HG03457 (cell line): Measurements from ENCODE around the gene PIF1.
"Not testable (repeated sequence)": the region's sequence is repeated elsewhere in the genome, so short reads cannot be mapped to it uniquely, and the experiment has no call there.

Source experiments
- ATAC-seq: cut with Tn5 transposase; IDR thresholded peaks from one replicate; pipeline ENCODE4 v1.9.1; 2021; ENCODE audit warnings: moderate number of reproducible peaks; ENCODE audit not compliant: unreplicated experiment

The PIF1 gene

GRCh38 chr15:64813075-64813474 is 12.4 kb downstream of the PIF1 start:
- no peak for ATAC-seq

DNA sequence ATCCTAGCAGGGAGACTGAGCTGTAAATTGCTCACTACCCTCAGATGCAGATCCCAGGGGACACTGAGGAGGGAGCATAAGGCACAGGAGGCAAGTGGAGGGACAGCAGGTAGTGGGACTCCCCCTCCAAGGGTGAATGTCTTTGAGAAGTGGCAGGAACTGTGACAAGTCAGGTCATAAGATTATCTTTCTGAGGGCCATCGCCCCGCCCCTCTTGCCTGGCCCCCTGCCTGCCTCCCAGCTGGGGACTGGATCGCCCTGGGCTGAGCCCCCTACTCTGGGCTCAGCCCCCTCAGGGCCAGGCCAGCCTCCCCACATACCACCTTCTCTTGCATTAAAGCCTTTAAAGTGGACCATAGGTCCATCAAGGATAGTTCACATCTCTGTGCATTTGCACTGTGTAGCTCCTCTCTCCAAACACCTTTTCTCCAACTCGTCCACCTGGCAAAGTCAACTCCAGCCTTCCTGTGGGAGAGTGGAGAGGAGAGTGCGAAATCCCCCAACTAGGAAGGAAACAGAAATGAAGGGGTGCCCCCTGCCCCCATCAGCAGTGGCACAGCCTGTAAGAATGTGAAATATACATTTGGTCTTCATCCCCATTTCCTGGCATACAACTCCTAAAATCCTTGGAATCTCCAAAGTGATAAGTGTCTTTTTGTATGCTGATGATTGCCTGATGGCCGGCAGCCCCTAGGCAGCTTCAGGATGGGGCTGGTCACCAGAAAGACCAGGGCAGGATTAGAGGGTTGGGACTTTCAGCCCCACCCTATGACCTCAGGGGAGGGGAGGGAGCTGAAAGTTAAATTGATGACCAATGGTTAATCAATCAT is 14.7 kb downstream of the PIF1 start:
- ATAC-seq: no peak

DNA sequence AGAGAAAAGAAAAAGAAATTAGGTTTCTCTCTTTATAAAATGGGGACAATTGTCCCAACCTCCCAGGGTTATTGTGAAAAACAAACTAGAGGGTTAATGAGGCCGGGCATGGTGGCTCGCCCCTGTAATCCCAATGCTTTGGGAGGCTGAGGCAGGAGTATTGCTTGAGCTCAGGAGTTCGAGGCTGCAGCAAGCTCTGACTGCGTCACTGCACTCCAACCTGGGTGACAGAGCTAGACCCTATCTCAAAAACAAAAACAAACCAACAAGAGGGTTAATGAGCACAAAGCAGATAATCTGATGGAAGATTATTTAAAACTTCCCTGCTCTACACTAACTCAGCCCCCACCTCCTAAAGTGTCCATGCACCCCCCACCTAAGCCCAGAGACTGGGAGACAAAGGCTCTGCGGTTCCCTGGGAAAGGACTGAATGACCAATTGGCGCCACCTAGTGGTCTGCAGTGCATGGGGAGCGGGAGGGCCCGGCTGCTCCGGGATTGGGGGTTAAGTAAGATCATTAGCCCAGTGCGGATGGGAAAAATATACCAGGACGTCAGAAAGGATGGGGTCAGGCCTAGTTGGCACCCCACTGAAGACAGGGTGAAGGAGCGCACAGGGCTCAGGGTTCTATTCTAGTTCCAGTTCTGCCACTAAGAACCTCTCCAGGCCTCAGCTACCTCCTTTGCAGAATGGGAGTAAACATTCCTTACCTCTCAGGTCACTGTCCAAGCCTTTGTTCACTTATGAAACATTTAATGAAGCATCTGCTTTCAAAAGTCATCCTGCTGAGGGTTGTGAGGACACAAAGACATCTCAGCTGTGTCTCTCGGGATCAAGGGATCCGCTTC is 15.6 kb downstream of the PIF1 start:
- ATAC-seq: no peak

GRCh38 chr15:64808785-64809453 is 16.5 kb downstream of the PIF1 start:
- ATAC-seq: no peak

- ATAC-seq: no peak
These were observed 17.7 kb downstream of the PIF1 start for GRCh38 chr15:64807751-64808222.

DNA sequence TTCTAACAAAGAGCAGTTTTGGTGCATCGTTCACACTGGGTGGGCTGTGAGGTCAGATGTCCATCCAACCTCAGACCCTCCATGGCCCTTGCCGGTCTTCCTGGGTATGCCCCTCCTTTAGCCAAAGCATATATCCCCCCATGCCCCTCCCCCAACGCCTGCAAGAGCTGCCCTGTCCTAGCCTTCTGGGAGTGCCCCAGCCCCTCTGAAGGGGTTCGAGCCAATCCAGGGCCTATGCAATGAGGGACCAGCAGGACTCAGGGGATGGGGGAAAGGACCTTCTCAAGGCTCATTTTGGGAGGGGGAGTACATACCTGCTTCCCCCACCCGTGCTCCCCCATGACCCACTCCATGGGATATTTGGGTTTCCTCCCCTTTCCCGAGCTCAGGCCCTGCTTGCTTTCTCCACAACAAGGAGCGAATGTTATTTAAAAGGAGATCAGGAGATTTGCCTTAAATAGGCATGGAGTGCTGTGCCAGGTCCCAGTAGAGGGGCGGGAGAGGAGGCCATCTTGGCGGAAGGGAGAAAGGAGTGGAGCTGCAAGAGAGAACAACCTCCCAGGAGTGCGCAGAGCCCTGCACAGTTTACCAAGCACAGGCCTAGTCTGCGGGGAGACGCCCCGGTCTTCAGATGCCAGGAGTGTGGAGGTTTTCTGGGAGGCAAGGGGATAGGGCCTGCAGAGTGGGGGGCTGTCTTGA is 18.2 kb downstream of the PIF1 start:
- no peak for ATAC-seq

- no peak for ATAC-seq
These were observed 18.9 kb downstream of the PIF1 start for GRCh38 chr15:64806509-64806908.

DNA sequence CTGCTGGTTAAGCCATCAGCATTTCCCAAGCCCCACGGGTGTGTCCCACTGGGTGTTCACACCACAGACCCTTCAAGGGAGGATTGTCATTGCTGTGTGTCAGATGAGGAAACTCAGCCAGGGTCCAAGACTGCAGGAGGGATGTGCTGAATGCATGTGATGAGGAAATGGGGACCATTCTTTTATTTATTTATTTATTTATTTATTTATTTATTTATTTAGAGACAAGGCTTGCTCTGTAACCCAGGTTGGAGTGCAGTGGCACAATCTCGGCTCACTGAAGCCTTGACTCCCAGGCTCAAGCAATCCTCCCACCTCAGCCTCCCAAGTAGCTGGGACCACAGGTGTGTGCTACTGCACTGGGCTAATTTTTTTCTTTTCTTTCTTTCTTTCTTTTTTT is 20.8 kb downstream of the PIF1 start:
- no peak for ATAC-seq

DNA sequence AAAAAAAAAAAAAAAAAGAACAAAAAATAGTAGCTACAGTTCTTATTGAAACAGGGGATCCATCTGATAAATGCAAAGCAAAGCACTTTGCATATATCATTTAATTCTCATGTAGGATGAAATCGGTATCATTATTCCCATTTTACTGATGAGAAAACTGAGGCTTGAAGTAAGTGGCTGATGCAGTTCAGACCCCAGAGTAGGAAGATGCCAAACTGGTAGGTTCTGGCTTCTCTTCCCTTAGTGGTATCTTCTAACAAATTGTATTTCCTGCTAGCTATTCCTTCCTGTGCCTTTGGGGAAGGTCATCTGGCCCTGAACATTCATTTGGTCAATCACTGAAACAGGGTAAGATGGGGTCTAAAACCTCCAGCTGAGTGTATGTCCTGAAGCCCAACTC is 21.9 kb downstream of the PIF1 start:
- ATAC-seq: no peak

DNA sequence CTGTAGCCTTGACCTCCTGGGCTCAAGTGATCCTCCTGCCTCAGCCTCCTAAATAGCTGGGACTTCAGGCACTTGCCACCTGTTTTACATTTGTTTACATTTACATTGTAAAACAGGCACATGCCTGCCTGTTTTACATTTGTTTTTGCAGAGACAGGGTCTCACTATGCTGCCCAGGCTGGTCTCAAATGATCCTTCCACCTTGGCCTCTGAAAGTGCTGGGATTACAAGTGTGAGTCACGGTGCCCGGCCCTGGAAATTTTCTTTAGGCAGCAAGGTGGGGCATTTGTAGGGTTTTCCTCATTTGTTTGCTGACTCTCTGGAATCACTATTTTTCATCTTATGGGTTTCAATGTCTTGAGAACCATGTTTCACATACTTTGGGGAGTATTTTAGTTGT is 25.0 kb downstream of the PIF1 start:
- no peak for ATAC-seq

DNA sequence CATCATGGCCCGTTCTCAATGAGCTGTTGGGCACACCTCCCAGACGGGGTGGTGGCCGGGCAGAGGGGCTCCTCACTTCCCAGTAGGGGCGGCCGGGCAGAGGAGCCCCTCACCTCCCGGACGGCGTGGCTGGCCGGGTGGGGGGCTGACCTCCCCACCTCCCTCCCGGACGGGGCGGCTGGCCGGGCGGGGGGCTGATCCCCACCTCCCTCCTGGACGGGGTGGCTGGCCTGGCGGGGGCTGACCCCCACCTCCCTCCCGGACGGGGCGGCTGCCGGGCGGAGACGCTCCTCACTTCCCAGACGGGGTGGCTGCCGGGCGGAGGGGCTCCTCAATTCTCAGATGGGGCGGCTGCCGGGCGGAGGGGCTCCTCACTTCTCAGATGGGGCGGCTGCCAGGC is 26.5 kb downstream of the PIF1 start:
- not testable (repeated sequence) for ATAC-seq

DNA sequence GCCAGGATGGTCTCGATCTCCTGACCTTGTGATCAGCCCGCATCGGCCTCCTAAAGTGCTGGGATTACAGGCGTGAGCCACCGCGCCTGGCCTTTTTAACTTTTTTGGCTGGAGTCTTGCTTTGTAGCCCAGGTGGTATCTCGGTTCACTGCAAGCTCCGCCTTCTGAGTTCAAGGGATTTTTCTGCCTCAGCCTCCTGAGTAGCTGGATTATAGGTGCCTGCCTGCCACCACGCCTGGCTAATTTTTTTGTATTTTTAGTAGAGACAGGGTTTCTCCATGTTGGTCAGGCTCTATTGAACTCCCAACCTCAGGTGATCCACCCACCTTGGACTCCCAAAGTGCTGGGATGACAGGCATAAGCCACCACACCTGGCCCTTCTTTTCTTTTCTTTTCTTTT is 29.5 kb downstream of the PIF1 start:
- not testable (repeated sequence) for ATAC-seq

GRCh38 chr15:64795299-64795698 is 30.1 kb downstream of the PIF1 start:
- not testable (repeated sequence) for ATAC-seq

GRCh38 chr15:64792282-64792681 is 33.2 kb downstream of the PIF1 start:
- no peak for ATAC-seq

DNA sequence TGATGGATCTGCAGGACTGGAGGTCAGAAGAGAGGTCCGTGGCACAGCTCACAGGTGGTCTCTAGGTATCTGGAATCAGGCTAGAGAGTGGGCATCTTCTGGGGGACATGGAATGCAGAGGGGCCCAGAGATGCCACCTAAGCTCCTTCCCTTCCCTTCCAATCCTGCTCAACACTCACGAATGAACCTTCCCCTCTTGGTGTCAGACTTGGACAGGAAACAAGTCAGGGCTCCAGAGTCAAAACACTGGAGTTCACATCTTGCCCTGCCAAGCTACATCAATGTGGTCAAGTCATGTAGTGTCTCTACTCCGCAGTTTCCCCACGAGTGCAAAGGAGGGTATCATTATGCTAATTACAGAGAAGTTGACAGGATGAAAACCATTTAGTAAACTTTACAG is 34.0 kb downstream of the PIF1 start:
- no peak for ATAC-seq

DNA sequence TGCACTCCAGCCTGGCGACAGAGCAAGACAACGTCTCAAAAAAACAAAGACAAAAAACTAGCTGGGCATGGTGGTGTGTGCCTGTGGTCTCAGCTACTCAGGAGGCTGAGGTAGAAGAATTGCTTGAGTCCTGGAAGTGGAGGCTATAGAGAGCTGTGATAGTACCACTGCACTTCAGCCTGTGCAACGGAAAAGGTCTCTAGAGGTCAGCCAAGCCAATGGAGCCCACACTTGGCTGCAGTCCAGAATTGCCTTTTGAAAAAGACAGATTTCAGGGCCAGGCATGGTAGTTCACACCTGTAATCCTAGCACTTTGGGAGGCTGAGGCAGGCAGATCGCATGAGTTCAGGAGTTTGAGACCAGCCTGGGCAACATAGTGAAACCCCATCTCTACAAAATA is 41.7 kb downstream of the PIF1 start:
- no peak for ATAC-seq

GRCh38 chr15:64782751-64783150 is 42.7 kb downstream of the PIF1 start:
- ATAC-seq: no peak

DNA sequence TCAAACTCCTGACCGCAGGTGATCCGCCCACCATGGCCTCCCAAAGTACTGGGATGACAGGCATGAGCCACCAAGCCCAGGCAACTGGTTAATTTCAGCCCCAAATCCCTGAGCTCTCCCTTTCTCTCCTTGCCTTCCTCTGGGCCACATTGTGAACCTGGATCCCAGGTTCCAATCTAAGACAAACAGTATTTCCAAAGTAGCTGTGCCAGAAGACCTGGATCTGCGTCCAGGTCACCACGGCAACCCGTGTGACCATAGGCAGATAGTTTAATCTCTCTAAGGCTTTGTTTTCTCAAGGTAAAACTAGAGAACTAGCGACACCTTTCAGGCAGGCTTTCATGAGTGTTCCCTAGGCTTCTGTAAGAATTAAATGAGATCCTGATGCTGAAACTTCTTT is 44.1 kb downstream of the PIF1 start:
- no peak for ATAC-seq

DNA sequence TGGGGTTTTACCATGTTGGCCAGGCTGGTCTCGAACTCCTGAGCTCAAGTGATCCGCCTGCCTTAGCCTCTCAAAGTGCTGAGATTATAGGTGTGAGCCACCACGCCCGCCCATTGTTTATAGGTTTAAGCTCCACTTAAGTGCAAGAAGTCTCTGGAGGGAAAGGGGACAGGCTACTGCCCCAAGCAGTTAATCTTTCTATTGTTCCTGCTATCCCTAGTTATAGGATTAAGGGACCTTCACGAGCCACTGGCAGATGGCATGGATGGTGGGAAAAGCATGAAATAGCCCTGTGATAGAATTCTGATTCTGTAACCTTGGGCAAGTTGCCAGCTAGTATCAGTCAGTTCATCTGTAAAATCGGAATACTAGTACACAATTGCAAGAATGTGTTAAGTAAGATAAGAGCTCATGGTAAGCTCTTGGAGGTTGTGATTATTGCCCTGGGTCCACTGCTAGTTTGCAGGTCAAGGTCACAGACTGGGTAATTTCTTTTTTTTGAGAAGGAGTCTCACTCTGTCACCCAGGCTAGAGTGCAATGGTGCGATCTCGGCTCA is 44.8 kb downstream of the PIF1 start:
- ATAC-seq: no peak

GRCh38 chr15:64779630-64780029 is 45.8 kb downstream of the PIF1 start:
- ATAC-seq: no peak

DNA sequence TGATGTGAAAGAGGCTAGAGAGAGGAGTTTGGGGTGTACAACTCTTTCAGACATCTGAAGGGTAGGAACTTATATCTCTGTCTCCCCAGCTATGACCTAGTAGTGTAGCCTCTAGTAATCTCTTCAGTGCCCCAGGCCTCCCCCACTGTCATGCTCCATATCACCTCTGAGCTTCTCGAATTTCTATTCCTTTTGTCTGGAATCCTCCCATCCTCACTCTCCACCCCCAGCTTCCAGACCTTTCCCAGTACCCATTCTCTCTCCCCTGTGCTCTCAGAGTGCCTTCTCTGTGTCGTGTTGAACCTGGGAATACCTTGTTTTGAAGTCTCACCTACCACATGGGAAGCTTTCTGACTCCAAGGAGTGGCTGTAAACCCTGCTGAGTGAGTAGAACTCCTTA is 46.4 kb downstream of the PIF1 start:
- no peak for ATAC-seq
